K562 (cell line): ENCODE results near the gene UBL3. TPM values are rescaled to one million over a fixed set of nuclear protein-coding genes. Genes with fewer than 3 reads are reported as not detected.

ENCODE experiments used
- ATAC-seq: fragments of 200-7000 bp; cut with Tn5 transposase; 3 replicates; pipeline ENCODE4 v1.9.1; 2020; ENCODE audit warnings: moderate library complexity
- BruUV-seq: library from RNA; stranded (reverse); fragments of 400-500 nt; replicated peaks from 2 replicates; lab custom pipeline; 2021; lab: Mats Ljungman, UMichigan
- CTCF ChIA-PET: fragments of 300-600 bp; formaldehyde crosslinking; extraction: SDS; loops from one replicate; lab custom pipeline; 2021; ENCODE audit warnings: low intra/inter-chr PET ratio; lab: Yijun Ruan, JAX
- POLR2A ChIA-PET: fragments of 300-600, 350-650 bp; sonication (Branson Sonifier 250); formaldehyde crosslinking; extraction: SDS; loops from one replicate; lab custom pipeline; 2021; ENCODE audit warnings: antibody characterized with exemption, inconsistent platforms; lab: Yijun Ruan, JAX
- DNase-seq, 4 experiments: peaks; one replicate each; pipeline versions ENCODE4 v3.0.0 to v3.0.0-alpha.2; 2011 to 2018; ENCODE audit warnings: low spot score in 3 of 4, mixed read lengths in 3 of 4; ENCODE audit errors: extremely low read depth in 1 of 4
- FAIRE-seq: peaks from 2 replicates; lab custom pipeline; 2011; peaks lifted over from hg19 to GRCh38; lab: Jason Lieb, UNC
- H2AFZ ChIP-seq: 2 replicates; pipeline ENCODE4 v1.6.0; 2011; ENCODE audit warnings: low read depth, low read length, control low read depth, inconsistent platforms
- H3K27ac ChIP-seq: fragments of 200-600 bp; 3 replicates; pipeline ENCODE4 v1.8.0; 2011; ENCODE audit warnings: low read depth, mild to moderate bottlenecking, control low read depth, inconsistent platforms, low read length, moderate library complexity, mixed read lengths; ENCODE audit errors: extremely low read depth
- H3K27me3 ChIP-seq, 2 experiments: fragments of 300-600 bp in 1 of 2; 2 replicates in 1 of 2; 3 replicates in 1 of 2; pipeline versions ENCODE4 v1.6.0 to v1.8.0; 2011; ENCODE audit warnings: inconsistent platforms in 2 of 2, low read length in 2 of 2, mild to moderate bottlenecking in 1 of 2, mixed read lengths in 1 of 2, moderate library complexity in 1 of 2; ENCODE audit not compliant: control insufficient read depth in 2 of 2, insufficient read depth in 2 of 2
- H3K36me3 ChIP-seq: fragments of 300-600 bp; 3 replicates; pipeline ENCODE4 v1.8.0; 2011; ENCODE audit warnings: mild to moderate bottlenecking, low read length, inconsistent platforms; ENCODE audit not compliant: control insufficient read depth, insufficient read depth
- H3K4me1 ChIP-seq, 2 experiments: fragments of 200-600 bp in 1 of 2; replicated peaks in 1 of 2; 2 replicates in 1 of 2; 3 replicates in 1 of 2; pipeline versions ENCODE4 v1.5.1 to v1.8.0; 2011; ENCODE audit warnings: inconsistent platforms in 2 of 2, low read length in 2 of 2, mild to moderate bottlenecking in 1 of 2, mixed read lengths in 1 of 2, moderate library complexity in 1 of 2; ENCODE audit not compliant: control insufficient read depth in 2 of 2, insufficient read depth in 2 of 2
- H3K4me2 ChIP-seq: 2 replicates; pipeline ENCODE4 v1.6.1; 2011; ENCODE audit warnings: low read length, control low read depth, inconsistent platforms, mixed read lengths; ENCODE audit not compliant: insufficient read depth
- H3K4me3 ChIP-seq: fragments of 200-600 bp; sonication (generic), shearing (Covaris generic); 2 replicates; pipeline ENCODE4 v1.5.1; 2016; ENCODE audit warnings: control low read depth, inconsistent platforms
- H3K79me2 ChIP-seq: fragments of 200-600 bp; 3 replicates; pipeline ENCODE4 v1.8.0; 2011; ENCODE audit warnings: low read length, inconsistent platforms; ENCODE audit not compliant: control insufficient read depth, insufficient read depth
- H3K9ac ChIP-seq, 2 experiments: 2 replicates each; pipeline versions ENCODE4 v1.6.0 to v1.6.1; 2011; ENCODE audit warnings: low read depth in 2 of 2, low read length in 2 of 2, control low read depth in 1 of 2, inconsistent platforms in 1 of 2, mild to moderate bottlenecking in 1 of 2, mixed read lengths in 1 of 2; ENCODE audit not compliant: insufficient read depth in 1 of 2
- H3K9me1 ChIP-seq: one replicate; pipeline ENCODE4 v1.6.0; 2011; ENCODE audit warnings: inconsistent platforms, mild to moderate bottlenecking, low read length, moderate library complexity; ENCODE audit not compliant: control insufficient read depth, insufficient read depth
- H3K9me3 ChIP-seq: replicated peaks from 2 replicates; pipeline ENCODE4 v1.5.1; 2011; ENCODE audit warnings: low read depth, low read length, inconsistent platforms; ENCODE audit not compliant: control insufficient read depth, insufficient read depth
- H4K20me1 ChIP-seq: replicated peaks from 2 replicates; pipeline ENCODE4 v1.6.1; 2011; ENCODE audit warnings: low read length, inconsistent platforms, mixed read lengths; ENCODE audit not compliant: control insufficient read depth, insufficient read depth
- CAMTA2 ChIP-seq: fragments of 250-450 bp; sonication (Bioruptor Pico); conservative IDR thresholded peaks from 2 replicates; pipeline ENCODE4 v1.5.1; 2022
- ESRRB ChIP-seq: fragments of 250-450 bp; sonication (Bioruptor Pico); IDR thresholded peaks from 2 replicates; pipeline ENCODE4 v1.5.0; 2020; ENCODE audit warnings: mild to moderate bottlenecking, moderate library complexity, borderline replicate concordance
- ETV5 ChIP-seq: sonication (generic); formaldehyde crosslinking; IDR thresholded peaks from 2 replicates; pipeline ENCODE4 v1.4.0; 2020; ENCODE audit warnings: low read depth, mild to moderate bottlenecking, missing genetic modification reagents
- FOXP1 ChIP-seq: sonication (generic); formaldehyde crosslinking; IDR thresholded peaks from 2 replicates; pipeline ENCODE4 v1.8.0; 2022; ENCODE audit warnings: mild to moderate bottlenecking, missing genetic modification reagents
- HDAC6 ChIP-seq: IDR thresholded peaks from 2 replicates; pipeline ENCODE4 v1.6.1; 2012; ENCODE audit warnings: low read depth, mild to moderate bottlenecking, control low read depth, inconsistent platforms, low read length, moderate library complexity
- IFI16 ChIP-seq: fragments of 250-450 bp; sonication (Bioruptor Pico); IDR thresholded peaks from 2 replicates; pipeline ENCODE4 v2.1.2; 2022; ENCODE audit warnings: mild to moderate bottlenecking, inconsistent platforms
- KAT8 ChIP-seq: fragments of 450-650 bp; IDR thresholded peaks from 2 replicates; pipeline ENCODE4 v1.6.1; 2016; ENCODE audit warnings: low read depth, mild to moderate bottlenecking
- MEIS2 ChIP-seq: fragments of 450-650 bp; IDR thresholded peaks from 2 replicates; pipeline ENCODE4 v1.6.1; 2014; ENCODE audit warnings: mild to moderate bottlenecking; ENCODE audit not compliant: partially characterized antibody
- NELFE ChIP-seq: IDR thresholded peaks from 2 replicates; pipeline ENCODE4 v1.6.1; 2011; ENCODE audit warnings: mild to moderate bottlenecking; ENCODE audit not compliant: insufficient read depth, insufficient read length
- NFYB ChIP-seq: IDR thresholded peaks from 2 replicates; pipeline ENCODE4 v1.6.1; 2011; ENCODE audit warnings: mild to moderate bottlenecking, moderate library complexity; ENCODE audit not compliant: insufficient read length; ENCODE audit errors: extremely low read depth
- NRF1 ChIP-seq, 2 experiments: fragments of 450-650 bp; IDR thresholded peaks in 1 of 2; conservative IDR thresholded peaks in 1 of 2; 2 replicates each; pipeline ENCODE4 v1.6.1; 2014; ENCODE audit warnings: mild to moderate bottlenecking in 2 of 2
- SIRT6 ChIP-seq: IDR thresholded peaks from one replicate; pipeline ENCODE4 v1.6.1; 2012; ENCODE audit warnings: low read depth, mild to moderate bottlenecking, control low read depth, inconsistent platforms, low read length, moderate library complexity
- SMARCC2 ChIP-seq: fragments of 450-650 bp; IDR thresholded peaks from 2 replicates; pipeline ENCODE4 v1.6.1; 2017; ENCODE audit warnings: antibody characterized with exemption, moderate library complexity, mild to moderate bottlenecking, low read depth
- SRSF9 ChIP-seq: fragments of 200-400 bp; formaldehyde crosslinking; IDR thresholded peaks from 2 replicates; pipeline ENCODE4 v1.6.1; 2017; ENCODE audit warnings: low read depth, low read length, borderline replicate concordance
- TAF9B ChIP-seq: fragments of 450-650 bp; IDR thresholded peaks from 2 replicates; pipeline ENCODE4 v1.6.1; 2018; ENCODE audit warnings: mild to moderate bottlenecking; ENCODE audit not compliant: partially characterized antibody
- ZNF274 ChIP-seq: IDR thresholded peaks from 2 replicates; pipeline ENCODE4 v1.6.1; 2011; ENCODE audit warnings: low read depth, mild to moderate bottlenecking, low read length, moderate library complexity, borderline replicate concordance
- WGBS: fragments of 100-300 bp; shearing (Covaris generic); methylation state at CpG from one replicate; pipeline ENCODE4 v1.1.6; 2016; ENCODE audit warnings: low coverage, mixed read lengths; ENCODE audit not compliant: insufficient coverage; ENCODE audit errors: missing lambda C conversion rate; 5-methylcytosine and 5-hydroxymethylcytosine counted together
- in situ Hi-C: fragments of 300-500 bp; cut with MboI; formaldehyde crosslinking; loops from 4 replicates; pipeline ENCODE4 v1.15.0; 2018; ENCODE audit warnings: inconsistent platforms, mixed read lengths
- intact Hi-C: fragments of 100-400 bp; cut with micrococcal nuclease; formaldehyde crosslinking; loops from 2 replicates; pipeline ENCODE4 v1.14.2; 2022
- polyA plus RNA-seq, 8 experiments: library from polyadenylated mRNA; depleted of rRNA in 4 of 8; stranded (reverse) in 5 of 8; unstranded in 3 of 8; fragments of >200 nt; fragmentation: Nextera tagmentation in 2 of 8; fragmentation: Illumina TruSeq in 1 of 8; extraction: Ambion mirVana in 2 of 8; extraction: Trizol in 1 of 8; gene quantifications; 2 replicates each; pipeline versions ENCODE4 v1.2.1 to v1.2.3, GENCODE V29; 2011 to 2014; ENCODE audit warnings: inconsistent platforms in 1 of 8, missing spikeins in 1 of 8
- total RNA-seq, 7 experiments: library from RNA; depleted of rRNA in 6 of 7; stranded (reverse); fragments of >200 nt in 6 of 7; fragmentation: Illumina TruSeq in 2 of 7; extraction: Trizol in 2 of 7; gene quantifications; 2 replicates each; pipeline versions ENCODE4 v1.2.1 to v1.2.3, GENCODE V29; 2011 to 2021; ENCODE audit warnings: low replicate concordance in 1 of 7
- TF ChIP-seq, protein P1 (sequence below): fragments of 450-650 bp; IDR thresholded peaks from 2 replicates; pipeline ENCODE4 v1.6.1; 2017; ENCODE audit warnings: antibody characterized with exemption

UBL3 gene
- total and polyA plus RNA-seq, 9 of the 15 experiments (the other 6 are each of a cell fraction or from before 2014, with no cell fraction given), result 0.64 to 2.4 (median 1.8) TPM

DNA sequence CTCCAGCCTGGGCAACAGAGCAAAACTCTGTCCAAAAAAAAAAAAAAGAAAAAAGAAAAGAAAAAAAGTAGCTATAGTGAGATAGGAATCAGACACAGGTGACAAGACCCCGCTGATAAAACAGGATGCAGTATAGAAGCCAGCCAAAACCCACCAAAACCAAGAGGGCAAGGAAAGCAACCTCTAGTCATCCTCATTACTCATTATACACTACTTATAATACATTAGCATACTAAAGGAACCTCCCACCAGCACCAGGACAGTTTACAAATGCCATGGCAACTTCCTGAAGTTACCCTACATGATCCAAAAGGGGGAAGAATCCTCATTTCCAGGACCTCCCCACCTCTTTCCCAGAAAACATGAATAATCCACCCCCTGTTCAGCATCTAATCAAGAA lies 35.6 kb upstream of the UBL3 start (continued):
- TF ChIP-seq ESRRB (CRISPR knock-in tag) (no peak), TAF9B (no peak), ETV5 (no peak), SMARCC2 (no peak), IFI16 (CRISPR knock-in tag) (no peak), SIRT6 (no peak), ZNF274 (no peak)
- TF ChIP-seq, protein P1, sequence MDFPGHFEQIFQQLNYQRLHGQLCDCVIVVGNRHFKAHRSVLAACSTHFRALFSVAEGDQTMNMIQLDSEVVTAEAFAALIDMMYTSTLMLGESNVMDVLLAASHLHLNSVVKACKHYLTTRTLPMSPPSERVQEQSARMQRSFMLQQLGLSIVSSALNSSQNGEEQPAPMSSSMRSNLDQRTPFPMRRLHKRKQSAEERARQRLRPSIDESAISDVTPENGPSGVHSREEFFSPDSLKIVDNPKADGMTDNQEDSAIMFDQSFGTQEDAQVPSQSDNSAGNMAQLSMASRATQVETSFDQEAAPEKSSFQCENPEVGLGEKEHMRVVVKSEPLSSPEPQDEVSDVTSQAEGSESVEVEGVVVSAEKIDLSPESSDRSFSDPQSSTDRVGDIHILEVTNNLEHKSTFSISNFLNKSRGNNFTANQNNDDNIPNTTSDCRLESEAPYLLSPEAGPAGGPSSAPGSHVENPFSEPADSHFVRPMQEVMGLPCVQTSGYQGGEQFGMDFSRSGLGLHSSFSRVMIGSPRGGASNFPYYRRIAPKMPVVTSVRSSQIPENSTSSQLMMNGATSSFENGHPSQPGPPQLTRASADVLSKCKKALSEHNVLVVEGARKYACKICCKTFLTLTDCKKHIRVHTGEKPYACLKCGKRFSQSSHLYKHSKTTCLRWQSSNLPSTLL, result no peak

DNA sequence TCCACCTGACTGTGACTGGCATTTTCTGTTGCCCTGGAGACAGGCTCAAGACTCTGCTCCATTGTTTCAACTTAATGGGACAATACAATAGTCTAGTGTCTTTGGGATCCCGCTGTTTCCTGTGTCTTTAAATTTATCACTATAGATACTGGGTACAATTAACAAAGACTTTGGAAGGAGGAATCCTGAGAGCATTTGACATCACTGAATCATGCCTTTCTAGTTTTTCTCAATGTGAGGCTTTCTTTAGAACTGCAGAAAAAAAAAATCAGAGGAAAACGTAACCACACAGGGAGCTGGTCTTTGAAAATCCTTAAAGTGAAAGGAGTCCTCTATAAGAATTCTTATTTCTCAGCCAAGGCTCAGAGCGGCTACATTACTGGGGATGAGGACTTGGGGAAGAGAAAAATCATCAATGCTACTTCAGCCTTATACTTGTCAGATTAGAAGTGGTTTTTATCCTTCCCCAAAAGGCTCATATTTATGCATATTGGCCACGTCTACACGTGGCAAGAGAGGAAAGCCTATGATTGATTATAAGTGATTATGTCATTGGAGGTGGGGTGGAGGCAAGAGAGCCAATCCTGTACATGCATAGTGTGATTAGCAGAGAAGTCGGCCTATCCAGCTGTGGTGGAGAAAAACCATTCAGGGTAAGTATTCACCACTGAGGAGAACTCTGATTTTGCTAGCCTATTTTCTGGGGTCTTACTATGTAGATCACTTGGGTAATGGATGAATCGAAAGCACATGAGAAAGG lies 34.4 kb upstream of the UBL3 start:
- intact Hi-C loops, result no loop called here
- no peak for FAIRE-seq
- no peak for ATAC-seq
- 0% methylated on average over 7 of the region's 7 CpGs for WGBS
- H3K79me2 ChIP-seq, result no peaks in the 10 kb centered on the region
- H3K4me1 ChIP-seq, result no peaks in the 10 kb centered on the region
- no peaks in the 10 kb centered on the region for H3K9me1 ChIP-seq
- H3K27ac ChIP-seq, result no peak overlapping the region
- H3K4me3 ChIP-seq, result no peak overlapping the region
- POLR2A ChIA-PET, result no interaction called here
- CTCF ChIA-PET, result no interaction called here
- no TSS peak for BruUV-seq
- no peaks in the 10 kb centered on the region for H4K20me1 ChIP-seq
- H3K36me3 ChIP-seq, result no peaks in the 10 kb centered on the region
- H3K27me3 ChIP-seq, result peaks cover 0 to 9% of the 10 kb centered on the region in 2 experiments; a peak in 2 of 5 replicates
- no peak overlapping the region for H3K4me2 ChIP-seq
- no peak overlapping the region for H2AFZ ChIP-seq
- no peaks in the 10 kb centered on the region for H3K9me3 ChIP-seq
- peak in 1 of 4 experiments; percentile 11 for DNase-seq
- H3K9ac ChIP-seq, result no peak overlapping the region
- in situ Hi-C loops, result no loop called here
- TF ChIP-seq KAT8 (no peak), MEIS2 (no peak), SRSF9 (no peak), FOXP1 (CRISPR knock-in tag) (no peak), NELFE (no peak), CAMTA2 (CRISPR knock-in tag) (no peak), NFYB (peak; percentile 32), NRF1 (conservative IDR thresholded peaks at IDR 0.05 in 1 of 2, IDR thresholded peaks at IDR 0.05 in 1 of 2) (no peak), HDAC6 (no peak)
